GM19025 (cell line): ENCODE data around the gene GPR132.
"Not testable (repeated sequence)": the region's sequence is repeated elsewhere in the genome, so short reads cannot be mapped to it uniquely, and the experiment has no call there.

ENCODE experiments used
- ATAC-seq: cut with Tn5 transposase; IDR thresholded peaks from one replicate; pipeline ENCODE4 v1.9.1; 2021; ENCODE audit warnings: mild to moderate bottlenecking, low read depth, moderate library complexity; ENCODE audit not compliant: unreplicated experiment

Gene GPR132

DNA sequence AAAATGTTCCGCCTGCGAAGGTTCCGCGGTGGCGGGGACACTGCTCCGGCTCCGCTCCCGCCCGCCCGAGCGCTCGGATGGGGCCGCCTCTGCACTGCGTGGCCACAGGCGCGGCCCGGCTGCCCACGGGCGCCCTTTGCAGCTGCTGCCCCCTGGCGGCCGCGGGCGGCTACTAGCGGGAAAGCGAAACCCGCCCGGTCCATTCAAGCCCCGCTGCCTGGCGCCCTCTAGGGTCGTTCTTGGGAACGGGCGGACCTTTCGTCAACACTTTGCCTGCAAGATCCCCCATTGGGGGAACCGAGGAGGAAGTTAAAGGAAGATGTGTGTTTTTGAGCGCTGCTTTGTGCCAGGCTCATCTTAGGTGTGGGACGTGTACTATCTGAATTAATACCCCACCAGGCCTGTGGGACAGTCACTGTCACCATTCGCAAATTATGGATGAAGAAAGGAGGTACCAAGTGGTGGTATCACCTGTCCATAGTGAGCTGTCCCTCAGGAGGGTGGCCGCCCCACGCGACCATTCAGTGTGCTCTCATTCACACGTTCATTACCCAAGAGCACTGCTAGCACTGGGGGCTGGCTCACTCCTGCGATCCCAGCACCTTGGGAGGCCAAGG, 19.4 kb downstream of the GPR132 start:
- ATAC-seq = no peak

DNA sequence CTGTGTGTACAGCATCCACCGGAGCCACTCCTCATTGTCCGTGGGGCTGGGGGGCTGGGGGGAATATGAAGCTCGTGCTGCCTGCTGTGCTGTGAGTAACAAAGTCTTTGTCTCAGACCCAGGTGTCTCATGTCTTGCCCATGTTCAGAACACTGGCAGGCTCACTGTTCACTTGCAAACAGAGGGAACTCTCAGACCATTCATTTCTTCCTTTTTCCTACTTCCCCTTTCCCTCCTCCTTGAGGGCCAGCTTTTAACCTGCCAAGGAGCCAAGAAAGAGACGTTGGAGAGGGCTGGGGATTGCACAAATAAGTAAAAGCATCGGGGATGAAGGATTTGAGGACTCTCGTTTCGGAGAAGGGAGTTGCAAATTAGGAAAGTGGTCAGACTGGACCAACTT, 21.6 kb downstream of the GPR132 start:
- ATAC-seq = no peak

GRCh38 chr14:105042813-105043212, 22.4 kb downstream of the GPR132 start:
- ATAC-seq = no peak

DNA sequence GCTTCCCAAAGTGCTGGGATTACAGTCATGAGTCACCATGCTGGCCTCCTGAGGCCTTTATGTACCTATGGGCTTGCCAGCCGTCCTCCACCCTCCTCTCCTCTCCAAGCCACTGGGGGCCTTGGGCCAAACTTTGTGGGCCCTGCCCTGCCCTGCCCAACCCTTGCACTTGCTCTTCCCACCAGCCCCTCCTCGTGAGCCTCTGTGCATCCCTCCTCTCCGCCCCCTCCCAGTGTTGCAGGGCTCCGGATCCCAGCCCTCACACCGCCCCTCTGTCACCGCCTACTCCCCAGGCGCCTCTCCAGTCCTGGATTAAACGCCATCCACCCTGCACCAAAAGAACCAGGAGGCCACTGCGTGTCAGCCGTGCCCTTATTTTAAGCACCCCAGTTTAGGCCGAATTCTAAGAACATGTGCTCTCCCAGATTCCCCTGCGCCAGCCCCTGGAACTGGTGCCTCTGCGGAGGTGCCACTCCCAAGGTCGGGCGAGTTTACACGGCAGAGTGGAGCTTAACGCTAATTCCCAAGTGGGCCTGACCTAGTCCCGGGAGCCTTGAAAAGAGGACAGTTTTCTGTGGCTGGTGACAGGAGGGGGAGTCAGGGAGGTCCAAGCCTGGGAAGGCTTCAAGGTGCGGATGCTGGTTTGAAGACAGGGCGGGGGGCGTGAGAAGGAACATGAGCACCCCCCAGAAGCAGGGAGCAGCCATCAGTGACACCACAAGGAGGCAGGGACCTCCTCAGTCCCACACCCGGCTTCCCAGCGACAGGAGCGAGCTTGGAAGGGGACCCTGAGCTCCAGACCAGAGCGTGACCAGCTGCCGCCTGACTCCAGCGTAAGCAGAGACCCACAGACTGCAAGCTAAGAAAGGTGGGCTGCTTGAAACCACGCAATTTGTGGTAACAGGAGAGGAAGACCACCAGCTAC, 23.1 kb downstream of the GPR132 start:
- ATAC-seq = no peak

GRCh38 chr14:105039458-105040205, 25.6 kb downstream of the GPR132 start:
- no peak for ATAC-seq

GRCh38 chr14:105035616-105036015, 29.6 kb downstream of the GPR132 start:
- not testable (repeated sequence) for ATAC-seq

DNA sequence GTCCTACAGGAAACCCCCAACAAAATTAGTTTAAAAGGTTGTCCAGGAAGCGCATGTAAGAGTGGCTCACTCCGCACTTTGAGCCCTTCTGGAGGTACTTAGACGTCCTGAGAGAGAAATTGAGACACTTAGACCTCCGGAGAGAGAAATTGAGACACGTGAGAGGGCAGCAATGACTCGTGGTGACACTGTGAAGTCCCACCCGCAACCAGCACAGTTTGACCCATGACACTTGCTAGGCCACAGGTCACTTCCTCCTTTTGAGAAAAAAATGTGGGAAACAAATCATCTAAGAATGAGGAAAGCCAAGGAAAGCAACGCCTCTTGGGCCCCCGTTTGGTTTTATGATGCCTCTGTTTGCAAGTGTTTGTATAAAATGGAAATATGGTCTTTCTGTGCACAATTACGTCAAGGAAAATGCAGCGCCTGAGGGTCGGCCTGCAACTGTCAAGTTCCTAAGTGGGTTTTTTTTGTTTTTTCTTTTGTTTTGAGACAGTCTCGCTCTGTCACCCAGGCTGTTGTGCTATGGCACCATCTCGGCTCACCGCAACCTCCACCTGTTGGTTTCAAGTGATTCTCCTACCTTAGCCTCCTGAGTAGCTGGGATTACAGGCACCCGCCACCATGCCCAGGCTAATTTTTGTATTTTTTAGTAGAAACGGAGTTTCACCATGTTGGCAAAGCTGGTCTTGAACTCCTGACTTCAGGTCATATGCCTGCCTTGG, 30.8 kb downstream of the GPR132 start:
- no peak for ATAC-seq

DNA sequence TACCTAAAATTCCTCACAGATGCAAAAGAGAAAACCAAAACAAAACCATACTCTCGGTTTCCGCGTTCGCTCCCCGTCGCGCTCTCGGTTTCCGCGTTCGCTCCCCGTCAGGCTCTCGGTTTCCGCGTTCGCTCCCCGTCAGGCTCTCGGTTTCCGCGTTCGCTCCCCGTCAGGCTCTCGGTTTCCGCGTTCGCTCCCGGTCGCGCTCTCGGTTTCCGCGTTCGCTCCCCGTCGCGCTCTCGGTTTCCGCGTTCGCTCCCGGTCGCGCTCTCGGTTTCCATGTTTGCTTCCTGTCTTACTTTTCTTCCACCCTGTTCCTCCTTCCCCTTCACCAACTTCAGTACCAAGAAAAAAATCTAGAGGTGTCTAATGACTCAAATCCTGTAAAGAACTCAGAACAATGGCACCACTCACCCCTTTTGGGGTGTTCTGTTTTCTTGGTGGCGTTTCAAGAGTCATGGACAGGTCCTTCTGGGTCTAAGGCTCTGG, 31.8 kb downstream of the GPR132 start:
- ATAC-seq = not testable (repeated sequence)

GRCh38 chr14:105032451-105032901, 32.8 kb downstream of the GPR132 start:
- not testable (repeated sequence) for ATAC-seq

GRCh38 chr14:105030836-105031396, 34.3 kb downstream of the GPR132 start:
- no peak for ATAC-seq

GRCh38 chr14:105030194-105030593, 35.0 kb downstream of the GPR132 start:
- ATAC-seq = no peak

- no peak for ATAC-seq
Measured at GRCh38 chr14:105029402-105029801, 35.8 kb downstream of the GPR132 start.

DNA sequence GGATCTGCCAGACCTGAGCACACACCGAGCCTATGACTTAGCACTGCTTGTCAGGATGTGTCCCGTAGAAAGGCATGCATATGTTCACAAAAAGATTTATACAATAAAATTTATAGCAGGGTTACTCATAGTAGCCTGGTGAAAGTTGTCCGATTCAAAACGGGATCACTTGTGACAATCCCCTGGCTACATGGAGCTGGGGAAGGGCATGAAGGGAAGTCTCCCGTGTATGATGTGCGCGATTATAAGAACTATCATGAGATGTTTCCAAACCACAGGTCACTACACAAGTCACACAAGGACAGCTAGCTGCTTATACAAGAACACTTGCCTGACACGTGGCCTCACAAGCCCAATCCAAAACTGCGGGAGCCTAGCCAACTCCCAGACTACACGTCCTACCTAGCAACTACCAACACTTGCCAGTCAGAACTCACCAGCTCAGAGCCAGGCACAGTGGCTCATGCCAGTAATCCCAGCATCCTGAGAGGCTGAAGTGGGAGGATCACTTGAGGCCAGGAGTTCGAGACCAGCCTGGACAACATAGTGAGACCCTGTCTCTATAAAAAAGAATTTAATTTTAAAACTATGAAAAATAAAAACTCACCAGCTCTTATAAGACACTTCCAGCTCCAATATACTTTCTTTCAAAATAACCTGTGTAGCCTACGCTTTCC, 36.8 kb downstream of the GPR132 start:
- ATAC-seq = no peak

DNA sequence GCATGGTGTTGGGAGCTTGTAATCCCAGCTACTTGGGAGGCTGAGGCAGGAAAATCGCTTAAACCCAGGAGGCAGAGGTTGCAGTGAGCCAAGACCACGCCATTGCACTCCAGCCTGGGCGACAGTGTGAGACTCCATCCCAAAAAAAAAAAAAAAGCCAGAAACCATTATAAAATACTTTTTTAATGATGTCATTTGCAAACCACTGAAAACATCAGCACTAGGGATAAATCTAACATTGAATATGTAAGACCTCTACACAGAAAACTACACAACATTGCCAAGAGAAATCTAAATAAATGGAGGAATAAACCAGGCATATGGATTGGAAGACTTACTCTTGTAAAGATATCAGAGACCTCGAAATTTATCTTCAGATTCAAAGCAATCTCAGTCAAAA, 37.5 kb downstream of the GPR132 start:
- not testable (repeated sequence) for ATAC-seq

DNA sequence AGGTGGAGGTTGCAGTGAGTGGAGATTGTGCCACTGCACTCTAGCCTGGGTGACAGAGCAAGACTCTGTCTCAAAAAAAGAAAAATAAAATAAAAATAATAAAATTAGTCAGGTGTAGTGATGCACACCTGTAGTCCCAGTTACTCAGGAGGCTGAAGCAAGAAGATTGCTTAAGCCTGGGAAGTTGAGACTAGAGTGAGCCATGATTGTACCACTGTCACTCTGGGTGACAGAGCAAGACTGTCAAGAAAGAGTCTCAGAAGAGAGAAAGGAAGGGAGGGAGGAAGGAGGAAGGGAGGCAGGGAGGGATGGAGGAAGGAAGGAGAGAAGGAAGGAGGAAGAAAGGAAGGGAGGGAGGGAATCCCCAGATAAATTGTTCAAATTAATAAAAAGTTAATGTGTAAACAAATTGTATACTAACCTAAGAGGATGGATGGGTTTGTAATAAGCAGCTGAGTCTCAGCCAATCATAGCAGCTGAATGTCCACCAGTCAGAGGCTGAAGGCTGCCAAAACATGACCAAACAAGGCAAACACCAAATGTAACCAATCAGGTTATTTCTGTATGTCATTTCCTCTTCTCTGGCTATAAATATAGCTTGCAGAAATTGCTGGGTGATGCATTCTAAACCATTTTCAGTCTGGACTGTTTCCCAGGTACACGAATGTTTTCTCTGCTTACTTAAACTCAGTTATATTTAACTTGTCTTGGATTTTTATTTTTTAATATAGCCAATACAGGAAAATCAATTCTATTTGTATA, 38.2 kb downstream of the GPR132 start:
- ATAC-seq = no peak

GRCh38 chr14:105026033-105026785, 39.0 kb downstream of the GPR132 start:
- no peak for ATAC-seq

DNA sequence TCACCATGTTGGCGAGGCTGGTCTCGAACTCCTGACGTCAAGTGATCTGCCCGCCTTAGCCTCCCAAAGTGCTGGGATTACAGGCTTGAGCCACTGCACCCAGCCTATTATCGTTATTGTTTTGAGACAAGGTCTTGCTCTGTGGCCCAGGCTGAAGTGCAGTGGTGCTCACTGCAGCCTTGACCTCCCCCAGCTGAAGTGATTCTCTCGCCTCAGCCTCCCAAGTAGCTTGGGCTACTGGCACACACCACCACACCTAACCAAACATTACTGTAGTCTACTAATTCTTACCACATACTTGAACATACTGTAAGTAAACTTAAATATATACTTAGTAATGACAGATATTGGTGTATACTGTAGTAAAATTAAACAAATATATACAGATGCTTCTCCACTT, 39.8 kb downstream of the GPR132 start:
- no peak for ATAC-seq
